Stimulated activated CD8-positive, alpha-beta memory T cell treated with anti-CD3 and anti-CD28 coated beads, Interleukin-15, amount 100 ng/mL, for 48 hours (primary cell): ENCODE results near the gene IRF9.

ENCODE experiments used
- DNase-seq, 2 donors: peaks; one replicate each; pipeline ENCODE4 v3.0.0-alpha.2; 2020; ENCODE audit warnings: low read depth in 2 of 2

IRF9 gene

GRCh38 chr14:24160850-24161804 lies at the start of gene IRF9:
IRF9 (plus strand) TSS chr14:24161265; CDS start chr14:24162145, 880 bp downstream.
- DNase-seq = peak; percentile 90 to 93

- no peak for DNase-seq
Measured at GRCh38 chr14:24113379-24113800, 47.7 kb upstream of the IRF9 start.

- peak; percentile 77 to 83 for DNase-seq
Measured at GRCh38 chr14:24113801-24114531, 47.1 kb upstream of the IRF9 start.

GRCh38 chr14:24114532-24115421 lies 46.3 kb upstream of the IRF9 start, which contains the start of the genes DCAF11 and NRL:
DCAF11 (plus strand) TSS chr14:24114777; CDS start chr14:24115595, 818 bp downstream.
NRL (minus strand) TSS chr14:24114949; CDS start chr14:24082848, 32,101 bp downstream.
- DNase-seq = peak; percentile 96 to 97

GRCh38 chr14:24115422-24116127 lies 45.5 kb upstream of the IRF9 start:
- DNase-seq = no peak

- no peak for DNase-seq
Measured at GRCh38 chr14:24116128-24116814, 44.8 kb upstream of the IRF9 start.

GRCh38 chr14:24117179-24117578 lies 43.9 kb upstream of the IRF9 start:
- DNase-seq = no peak

GRCh38 chr14:24119691-24120090 lies 41.4 kb upstream of the IRF9 start:
- DNase-seq = no peak

- DNase-seq = no peak
Measured at GRCh38 chr14:24121210-24121609, 39.9 kb upstream of the IRF9 start.

GRCh38 chr14:24122416-24122815 lies 38.6 kb upstream of the IRF9 start:
- DNase-seq = no peak

GRCh38 chr14:24122898-24123297 lies 38.2 kb upstream of the IRF9 start:
- DNase-seq = no peak

GRCh38 chr14:24123424-24124417 lies 37.3 kb upstream of the IRF9 start:
- no peak for DNase-seq

- no peak for DNase-seq
Measured at GRCh38 chr14:24126939-24127338, 34.1 kb upstream of the IRF9 start.

- DNase-seq = no peak
Measured at GRCh38 chr14:24127673-24128072, 33.4 kb upstream of the IRF9 start.

GRCh38 chr14:24129410-24129998 lies 31.6 kb upstream of the IRF9 start:
- DNase-seq = no peak

- no peak for DNase-seq
Measured at GRCh38 chr14:24130380-24130716, 30.7 kb upstream of the IRF9 start, which contains the start of gene FITM1. FITM1 (plus strand) TSS chr14:24130659; CDS start chr14:24131564, 905 bp downstream.

GRCh38 chr14:24130717-24131548 lies 30.1 kb upstream of the IRF9 start:
- no peak for DNase-seq

GRCh38 chr14:24131549-24131966 lies 29.5 kb upstream of the IRF9 start:
- no peak for DNase-seq
